M059J (cell line): ENCODE data around the gene JUNB. TPM values are rescaled to one million over a fixed set of nuclear protein-coding genes. Genes with fewer than 3 reads are reported as not detected.

Source experiments
- DNase-seq: peaks from one replicate; pipeline ENCODE4 v3.0.0-alpha.2; 2012; ENCODE audit warnings: low read depth
- total RNA-seq: library from RNA; depleted of rRNA; stranded (reverse); fragments of >200 nt; shearing (Covaris generic); gene quantifications from 2 replicates; pipeline ENCODE4 v1.2.3, GENCODE V29; 2014; rRNA removed

JUNB gene
- 68.3 and 92.5 TPM in 2 replicates for total RNA-seq

DNA sequence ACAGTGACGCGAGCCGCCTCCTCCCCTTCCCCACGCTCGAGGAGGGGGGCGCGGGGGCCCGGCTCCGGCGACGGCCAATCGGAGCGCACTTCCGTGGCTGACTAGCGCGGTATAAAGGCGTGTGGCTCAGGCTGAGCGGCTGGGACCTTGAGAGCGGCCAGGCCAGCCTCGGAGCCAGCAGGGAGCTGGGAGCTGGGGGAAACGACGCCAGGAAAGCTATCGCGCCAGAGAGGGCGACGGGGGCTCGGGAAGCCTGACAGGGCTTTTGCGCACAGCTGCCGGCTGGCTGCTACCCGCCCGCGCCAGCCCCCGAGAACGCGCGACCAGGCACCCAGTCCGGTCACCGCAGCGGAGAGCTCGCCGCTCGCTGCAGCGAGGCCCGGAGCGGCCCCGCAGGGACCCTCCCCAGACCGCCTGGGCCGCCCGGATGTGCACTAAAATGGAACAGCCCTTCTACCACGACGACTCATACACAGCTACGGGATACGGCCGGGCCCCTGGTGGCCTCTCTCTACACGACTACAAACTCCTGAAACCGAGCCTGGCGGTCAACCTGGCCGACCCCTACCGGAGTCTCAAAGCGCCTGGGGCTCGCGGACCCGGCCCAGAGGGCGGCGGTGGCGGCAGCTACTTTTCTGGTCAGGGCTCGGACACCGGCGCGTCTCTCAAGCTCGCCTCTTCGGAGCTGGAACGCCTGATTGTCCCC is at the start of gene JUNB:
JUNB (plus strand) TSS at position 142 of the 706 bp plus-strand sequence; CDS start at position 428, 286 bp downstream.
- DNase-seq = peak; percentile 96

DNA sequence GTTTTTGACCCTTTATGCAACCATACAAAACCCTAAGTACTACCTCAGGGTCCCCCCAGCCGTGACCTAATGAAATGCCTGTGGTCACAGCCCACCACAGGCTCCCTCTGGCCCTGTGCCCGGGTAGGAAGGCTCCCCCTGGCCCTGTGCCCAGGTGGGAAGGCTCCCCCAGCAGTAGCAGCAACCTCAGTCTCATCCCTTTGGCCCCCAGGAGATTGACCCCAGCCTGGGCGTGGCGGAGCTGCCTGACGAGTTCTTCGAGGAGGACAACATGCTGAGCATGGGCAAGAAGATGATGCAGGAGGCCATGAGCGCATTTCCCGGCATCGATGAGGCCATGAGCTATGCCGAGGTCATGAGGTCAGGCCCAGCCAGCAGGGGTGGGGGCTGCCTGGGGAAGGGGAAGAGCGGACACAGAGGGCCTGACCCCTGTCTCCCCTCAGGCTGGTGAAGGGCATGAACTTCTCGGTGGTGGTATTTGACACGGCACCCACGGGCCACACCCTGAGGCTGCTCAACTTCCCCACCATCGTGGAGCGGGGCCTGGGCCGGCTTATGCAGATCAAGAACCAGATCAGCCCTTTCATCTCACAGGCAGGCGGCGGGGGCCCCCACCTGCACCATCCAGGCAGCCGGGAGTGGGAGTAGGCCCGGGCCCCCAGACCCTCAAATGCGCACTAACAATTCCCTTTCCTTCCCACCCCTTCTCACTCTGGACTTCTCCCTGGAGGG is 46.0 kb upstream of the JUNB start:
- peak; percentile 38 for DNase-seq

DNA sequence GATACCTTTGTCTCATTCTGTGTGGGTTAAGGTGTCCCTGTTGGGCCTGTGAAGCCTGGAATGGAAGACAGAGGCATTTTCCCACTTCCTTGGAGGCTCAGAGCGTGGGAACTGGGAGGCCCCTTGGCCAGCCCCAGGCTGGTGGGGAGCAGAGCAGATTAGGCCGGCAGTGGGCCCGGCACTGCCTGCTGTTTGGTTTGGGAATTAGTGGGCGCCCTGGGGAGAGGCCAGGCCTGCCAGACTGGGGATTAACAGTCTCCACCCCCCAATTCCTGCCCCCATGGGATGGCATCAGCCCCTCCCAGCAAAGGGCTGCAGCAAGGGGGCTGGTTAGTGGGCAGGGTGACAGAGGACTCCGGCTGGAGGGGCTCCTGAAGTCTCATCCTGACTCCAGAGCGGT is 42.8 kb upstream of the JUNB start:
- DNase-seq = no peak

- peak; percentile 70 for DNase-seq
Measured at GRCh38 chr19:12749938-12750521, 41.3 kb upstream of the JUNB start.

GRCh38 chr19:12750851-12751250 is 40.4 kb upstream of the JUNB start:
- no peak for DNase-seq

DNA sequence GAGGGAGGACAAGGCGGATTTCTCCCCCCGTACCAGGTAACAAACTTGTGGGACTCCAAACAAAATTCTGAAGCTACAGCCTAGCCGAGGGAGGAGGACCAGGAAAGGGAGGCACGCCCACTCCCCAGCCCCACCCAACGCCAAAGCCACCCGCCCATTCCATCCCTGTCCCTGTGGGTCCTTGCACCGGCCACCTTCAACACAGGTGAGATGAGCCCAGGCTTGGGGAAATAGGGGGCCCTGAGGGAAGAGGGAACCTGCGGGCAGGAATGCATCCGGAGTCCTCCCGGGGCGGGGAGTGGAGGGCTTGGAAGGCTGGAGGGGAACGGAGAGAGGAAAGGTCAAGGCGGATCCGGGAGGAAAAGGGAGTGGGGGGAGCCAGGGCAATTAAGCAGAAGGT is 39.7 kb upstream of the JUNB start, which contains the start of gene BEST2:
BEST2 (plus strand) TSS at position 157 of the 400 bp plus-strand sequence. CDS start 802 bp downstream, outside the sequence.
- no peak for DNase-seq

GRCh38 chr19:12752056-12752781 is 39.1 kb upstream of the JUNB start:
- DNase-seq = no peak

DNA sequence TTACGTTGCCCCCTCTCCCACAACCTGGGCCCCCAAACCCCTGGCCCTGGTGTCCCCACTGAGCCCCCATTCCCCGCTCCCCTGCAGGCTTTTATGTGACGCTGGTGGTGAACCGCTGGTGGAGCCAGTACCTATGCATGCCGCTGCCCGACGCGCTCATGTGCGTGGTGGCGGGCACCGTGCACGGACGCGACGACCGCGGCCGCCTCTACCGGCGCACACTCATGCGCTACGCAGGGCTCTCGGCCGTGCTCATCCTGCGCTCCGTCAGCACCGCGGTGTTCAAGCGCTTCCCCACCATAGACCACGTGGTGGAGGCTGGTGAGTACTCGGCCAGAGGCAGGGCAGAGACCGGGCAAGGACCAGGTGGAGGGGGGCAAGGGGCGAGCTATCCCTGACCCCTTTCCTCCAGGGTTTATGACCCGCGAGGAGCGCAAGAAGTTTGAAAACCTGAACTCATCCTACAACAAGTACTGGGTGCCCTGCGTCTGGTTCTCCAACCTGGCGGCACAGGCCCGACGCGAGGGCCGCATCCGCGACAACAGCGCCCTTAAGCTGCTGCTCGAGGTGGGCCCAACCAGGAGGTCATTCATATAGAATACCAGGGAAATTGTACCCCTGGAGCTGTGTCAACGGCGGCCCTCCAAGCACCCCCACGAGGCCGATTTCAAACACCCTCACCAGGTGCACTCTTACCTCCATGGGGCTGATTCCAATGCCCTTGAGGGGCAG is 36.7 kb upstream of the JUNB start:
- no peak for DNase-seq

- no peak for DNase-seq
Measured at GRCh38 chr19:12756150-12756883, 35.0 kb upstream of the JUNB start.

DNA sequence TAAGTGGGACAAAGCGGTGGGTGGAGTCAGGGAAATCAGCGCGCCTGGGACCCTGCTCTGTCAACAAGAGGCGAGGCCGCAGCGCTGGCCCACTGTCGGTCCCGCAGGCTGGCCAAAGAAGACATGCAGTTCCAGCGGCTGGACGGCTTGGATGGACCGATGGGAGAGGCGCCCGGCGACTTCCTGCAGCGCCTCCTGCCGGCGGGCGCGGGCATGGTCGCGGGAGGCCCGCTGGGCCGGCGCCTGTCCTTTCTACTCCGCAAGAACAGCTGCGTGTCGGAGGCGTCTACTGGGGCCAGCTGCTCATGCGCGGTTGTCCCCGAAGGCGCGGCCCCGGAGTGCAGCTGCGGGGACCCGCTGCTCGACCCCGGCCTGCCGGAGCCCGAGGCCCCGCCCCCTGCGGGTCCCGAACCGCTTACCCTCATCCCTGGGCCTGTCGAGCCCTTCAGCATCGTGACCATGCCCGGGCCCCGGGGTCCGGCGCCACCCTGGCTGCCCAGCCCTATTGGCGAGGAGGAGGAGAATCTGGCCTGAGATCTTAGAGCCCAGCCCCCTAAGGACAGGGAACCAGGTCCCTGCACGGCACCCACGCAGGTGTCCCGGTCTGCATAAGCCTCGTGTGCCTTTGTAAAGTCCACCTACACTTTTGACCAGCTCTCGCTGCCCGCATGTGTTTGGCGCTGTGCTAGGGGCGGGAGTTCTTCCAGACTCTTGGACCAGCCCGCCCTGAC is 33.6 kb upstream of the JUNB start:
- DNase-seq = peak; percentile 58

DNA sequence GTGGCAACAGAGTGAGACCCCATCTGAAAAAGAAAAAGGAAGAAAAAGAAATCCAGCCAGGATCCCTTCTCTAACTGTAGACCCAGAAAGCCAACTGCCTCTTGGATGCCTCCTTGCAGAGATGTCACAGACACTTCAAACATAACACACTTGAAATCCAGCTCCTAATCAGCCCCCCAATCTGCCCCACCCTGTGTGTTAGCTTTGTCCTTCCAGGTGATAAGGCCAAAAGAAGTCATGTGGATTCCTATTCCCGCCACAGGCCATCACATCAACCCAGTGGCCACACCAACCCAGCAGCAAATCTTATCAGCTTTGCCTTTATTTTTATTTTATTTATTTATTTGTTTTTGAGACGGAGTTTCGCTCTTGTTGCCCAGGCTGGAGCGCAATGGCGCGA is 31.6 kb upstream of the JUNB start:
- DNase-seq = no peak

DNA sequence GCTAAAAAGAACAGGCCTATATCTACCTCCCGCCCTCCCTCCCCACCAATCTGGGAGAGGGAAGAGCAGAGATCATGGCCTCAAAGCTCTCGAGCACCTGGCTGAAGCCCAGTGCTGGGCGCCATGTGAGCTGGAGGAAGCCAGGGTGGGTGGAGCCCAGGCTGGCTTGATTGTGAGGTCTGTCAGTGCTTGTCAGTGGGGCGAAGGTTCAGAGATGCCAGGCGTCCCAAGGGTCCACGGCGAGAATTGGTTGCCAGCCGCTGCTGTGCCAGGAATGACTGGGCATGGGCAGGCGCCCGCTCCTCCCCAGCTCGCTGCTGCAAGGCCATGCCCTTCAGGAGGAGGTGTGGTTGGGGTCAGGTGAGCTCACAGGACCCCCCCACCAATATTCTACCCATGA is 28.2 kb upstream of the JUNB start:
- DNase-seq = no peak

DNA sequence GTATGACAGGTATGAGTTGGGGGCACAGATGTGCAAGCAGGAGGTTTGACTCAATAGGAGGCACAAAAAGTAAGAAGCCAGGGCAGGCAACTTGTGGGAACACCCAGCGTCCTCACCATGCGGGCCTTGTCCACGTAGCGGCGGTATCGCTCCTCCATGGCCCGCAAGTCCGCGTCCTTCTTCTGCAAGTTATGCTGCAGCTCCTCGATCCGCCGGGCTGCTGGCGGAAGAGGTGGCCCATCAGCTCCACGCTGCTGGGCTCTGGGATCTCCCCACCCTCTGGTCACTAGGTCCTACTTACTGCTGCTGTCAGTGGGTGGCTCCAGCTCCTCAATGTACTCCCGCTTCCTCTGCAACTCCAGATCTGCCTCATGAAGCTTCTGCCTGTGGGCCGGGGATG is 26.6 kb upstream of the JUNB start:
- no peak for DNase-seq

DNA sequence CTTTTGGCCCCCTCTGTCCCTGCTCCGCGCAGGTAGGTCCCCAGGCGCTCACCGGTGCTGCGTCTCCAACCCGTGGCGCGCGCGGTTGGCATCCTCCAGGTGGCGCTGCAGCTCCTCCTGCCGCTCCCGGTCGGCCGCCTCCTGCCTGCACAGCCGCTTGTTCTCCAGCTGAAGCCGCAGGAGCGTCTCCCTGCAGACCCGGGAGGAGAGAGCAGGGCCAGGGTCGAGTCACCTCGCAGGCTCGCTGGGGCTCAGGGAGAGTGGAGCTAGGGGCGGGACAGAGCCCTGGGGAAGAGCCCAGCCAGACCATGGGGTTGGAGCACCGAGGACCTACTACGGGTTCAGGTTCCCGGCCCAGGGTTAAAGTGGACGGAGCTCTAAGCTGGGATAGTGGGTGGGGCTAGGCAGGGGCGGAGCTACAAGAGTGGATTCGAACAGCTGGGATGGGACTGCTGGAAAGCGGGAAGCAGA is 25.2 kb upstream of the JUNB start:
- DNase-seq = peak; percentile 64

GRCh38 chr19:12767150-12767549 is 24.1 kb upstream of the JUNB start:
- DNase-seq = no peak

GRCh38 chr19:12767666-12768065 is 23.6 kb upstream of the JUNB start:
- DNase-seq = no peak

DNA sequence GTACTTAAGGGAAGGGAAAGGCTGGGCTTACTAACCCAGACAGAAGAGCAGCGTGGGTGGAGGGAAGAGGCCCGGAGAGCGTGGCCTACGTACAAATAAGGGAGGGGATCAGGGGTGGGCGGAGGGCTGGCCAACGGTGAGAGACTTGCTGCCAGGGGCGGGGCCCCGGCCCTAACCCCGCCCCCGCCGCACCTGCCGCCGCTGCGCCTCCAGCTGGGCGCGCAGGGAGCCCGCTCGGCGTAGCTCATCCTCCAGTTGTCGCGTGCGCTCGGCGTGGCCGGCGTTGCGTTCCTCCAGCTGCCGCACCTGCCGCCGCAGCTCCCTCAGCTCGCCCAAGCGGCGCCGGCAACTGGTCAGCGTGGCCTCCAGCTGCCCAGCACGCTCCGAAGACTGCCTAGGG is 21.6 kb upstream of the JUNB start:
- DNase-seq = no peak

- no peak for DNase-seq
Measured at GRCh38 chr19:12770922-12771321, 20.4 kb upstream of the JUNB start.

GRCh38 chr19:12772323-12772722 is 19.0 kb upstream of the JUNB start:
- no peak for DNase-seq

DNA sequence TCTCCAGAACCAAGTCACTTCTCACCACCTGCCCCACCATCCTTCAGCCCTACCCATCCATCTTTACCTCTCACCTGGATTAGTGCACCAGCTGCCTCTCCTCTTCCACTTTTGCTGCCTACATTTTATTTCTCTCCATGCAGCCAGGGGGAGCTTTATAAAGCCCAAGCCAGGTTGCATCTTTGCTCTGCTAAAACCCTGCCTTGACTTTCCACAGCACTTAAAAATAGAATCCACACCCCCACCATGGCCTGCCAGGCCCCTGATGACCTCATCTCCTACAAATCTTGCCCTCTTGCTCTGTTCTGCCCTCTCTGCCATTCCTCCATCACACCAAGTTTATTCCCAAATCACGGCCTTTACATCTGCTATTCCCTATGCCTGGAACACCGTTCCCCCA is 17.7 kb upstream of the JUNB start:
- DNase-seq = peak; percentile 52
